MM.1S (cell line): Measurements from ENCODE around the gene MCM6.
A peak's percentile ranks its signal among the peaks of the same experiment; 100 is the strongest.

ENCODE experiments used
- DNase-seq: peaks from one replicate; pipeline ENCODE4 v3.0.0-alpha.2; 2015
- H2AFZ ChIP-seq: fragments of 300-600 bp; sonication (generic); 2 replicates; pipeline ENCODE4 v1.6.0; 2016; ENCODE audit warnings: antibody characterized with exemption, low read length
- H3F3A ChIP-seq: fragments of 300-600 bp; sonication (generic); 2 replicates; pipeline ENCODE4 v1.6.1; 2016; ENCODE audit warnings: mild to moderate bottlenecking, antibody characterized with exemption, low read length, moderate library complexity, mixed read lengths; ENCODE audit not compliant: insufficient read depth
- H3K27ac ChIP-seq: fragments of 300-600 bp; sonication (generic); 2 replicates; pipeline ENCODE4 v1.5.1; 2016; ENCODE audit warnings: mild to moderate bottlenecking, low read length
- H3K27me3 ChIP-seq: fragments of 300-600 bp; sonication (generic); replicated peaks from 2 replicates; pipeline ENCODE4 v1.6.0; 2016; ENCODE audit warnings: low read length; ENCODE audit not compliant: insufficient read depth
- H3K36me3 ChIP-seq: fragments of 300-600 bp; sonication (generic); replicated peaks from 2 replicates; pipeline ENCODE4 v1.6.1; 2016; ENCODE audit warnings: mild to moderate bottlenecking, low read length, mixed read lengths; ENCODE audit not compliant: insufficient read depth
- H3K4me1 ChIP-seq: fragments of 300-600 bp; sonication (generic); 2 replicates; pipeline ENCODE4 v1.6.1; 2016; ENCODE audit warnings: low read length, mixed read lengths
- H3K4me2 ChIP-seq: fragments of 300-600 bp; sonication (generic); 2 replicates; pipeline ENCODE4 v1.6.0; 2016; ENCODE audit warnings: low read depth, low read length
- H3K4me3 ChIP-seq: fragments of 300-600 bp; sonication (generic); 2 replicates; pipeline ENCODE4 v1.5.1; 2016; ENCODE audit warnings: low read length, mixed read lengths
- H3K79me2 ChIP-seq: fragments of 300-600 bp; sonication (generic); 2 replicates; pipeline ENCODE4 v1.6.1; 2016; ENCODE audit warnings: mixed run types, low read length, mixed read lengths
- H3K9ac ChIP-seq: fragments of 300-600 bp; sonication (generic); 2 replicates; pipeline ENCODE4 v1.6.1; 2016; ENCODE audit warnings: low read length, mixed read lengths
- H3K9me2 ChIP-seq: fragments of 300-600 bp; sonication (generic); replicated peaks from 2 replicates; pipeline ENCODE4 v1.6.1; 2016; ENCODE audit warnings: mild to moderate bottlenecking, low read length, mixed read lengths; ENCODE audit not compliant: insufficient read depth
- H3K9me3 ChIP-seq: fragments of 300-600 bp; sonication (generic); replicated peaks from 2 replicates; pipeline ENCODE4 v1.6.1; 2016; ENCODE audit warnings: mild to moderate bottlenecking, low read length, mixed read lengths; ENCODE audit not compliant: insufficient read depth
- H4K20me1 ChIP-seq: fragments of 300-600 bp; sonication (generic); 2 replicates; pipeline ENCODE4 v1.6.1; 2016; ENCODE audit warnings: mild to moderate bottlenecking, low read length, moderate library complexity, mixed read lengths; ENCODE audit not compliant: insufficient read depth
- EZH2 ChIP-seq: fragments of 300-600 bp; sonication (generic); optimal IDR thresholded peaks from 2 replicates; pipeline ENCODE3; 2017; ENCODE audit warnings: low read depth, mild to moderate bottlenecking, antibody characterized with exemption, low read length, mixed read lengths
- EZH2phosphoT487 ChIP-seq: fragments of 300-600 bp; sonication (generic); IDR thresholded peaks from 2 replicates; pipeline ENCODE4 v1.6.1; 2018; ENCODE audit warnings: antibody characterized with exemption, low read length
- TF ChIP-seq, protein P1 (sequence below): fragments of 300-600 bp; sonication (generic); IDR thresholded peaks from 2 replicates; pipeline ENCODE4 v1.5.1; 2016; ENCODE audit warnings: antibody characterized with exemption, low read length, mixed read lengths

Gene MCM6

DNA sequence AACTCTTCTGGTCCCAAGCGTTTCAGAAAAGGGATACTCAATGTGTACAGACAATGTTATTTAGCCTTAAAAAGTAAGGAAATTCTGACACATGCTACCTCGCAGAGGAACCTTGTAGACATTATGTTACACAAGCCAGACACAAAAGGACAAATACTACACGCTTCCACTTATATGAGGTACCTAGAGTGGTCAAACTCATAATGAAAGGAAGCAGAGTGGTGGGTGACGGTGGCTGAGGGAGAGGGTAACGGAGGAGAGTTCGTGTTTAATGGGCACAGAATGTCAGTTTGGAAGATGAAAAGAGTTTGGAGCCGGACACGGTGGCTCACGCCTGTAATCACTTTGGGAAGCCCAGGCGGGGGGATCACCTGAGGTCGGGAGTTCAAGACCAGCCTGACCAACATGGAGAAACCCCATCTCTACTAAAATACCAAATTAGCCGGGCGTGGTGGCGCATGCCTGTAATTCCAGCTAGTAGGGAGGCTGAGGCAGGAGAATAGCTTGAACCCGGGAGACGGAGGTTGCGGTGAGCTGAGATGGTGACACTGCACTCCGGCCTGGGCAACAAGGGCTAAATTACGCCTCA is 1.4 kb downstream of the MCM6 start:
- Histone ChIP-seq H3K4me2 (peak overlapping the region; percentile 91), H3K4me3 (peak overlapping the region; percentile 95), H4K20me1 (peaks cover 12% of the 10 kb centered on the region; the same call in 1 of the 2 replicates), H3K27ac (peak overlapping the region; percentile 82; the same call in 1 of the 2 replicates), H3K9ac (peak overlapping the region; percentile 93), H2AFZ (no peak overlapping the region), H3K9me3 (no peaks in the 10 kb centered on the region), H3K79me2 (peaks cover 55% of the 10 kb centered on the region), H3K36me3 (peaks cover 5% of the 10 kb centered on the region), H3K27me3 (no peaks in the 10 kb centered on the region), H3K9me2 (no peaks in the 10 kb centered on the region), H3K4me1 (peaks cover 10% of the 10 kb centered on the region), H3F3A (peaks cover 6% of the 10 kb centered on the region; the same call in 1 of the 2 replicates)
- no peak for DNase-seq
- TF ChIP-seq, protein P1, sequence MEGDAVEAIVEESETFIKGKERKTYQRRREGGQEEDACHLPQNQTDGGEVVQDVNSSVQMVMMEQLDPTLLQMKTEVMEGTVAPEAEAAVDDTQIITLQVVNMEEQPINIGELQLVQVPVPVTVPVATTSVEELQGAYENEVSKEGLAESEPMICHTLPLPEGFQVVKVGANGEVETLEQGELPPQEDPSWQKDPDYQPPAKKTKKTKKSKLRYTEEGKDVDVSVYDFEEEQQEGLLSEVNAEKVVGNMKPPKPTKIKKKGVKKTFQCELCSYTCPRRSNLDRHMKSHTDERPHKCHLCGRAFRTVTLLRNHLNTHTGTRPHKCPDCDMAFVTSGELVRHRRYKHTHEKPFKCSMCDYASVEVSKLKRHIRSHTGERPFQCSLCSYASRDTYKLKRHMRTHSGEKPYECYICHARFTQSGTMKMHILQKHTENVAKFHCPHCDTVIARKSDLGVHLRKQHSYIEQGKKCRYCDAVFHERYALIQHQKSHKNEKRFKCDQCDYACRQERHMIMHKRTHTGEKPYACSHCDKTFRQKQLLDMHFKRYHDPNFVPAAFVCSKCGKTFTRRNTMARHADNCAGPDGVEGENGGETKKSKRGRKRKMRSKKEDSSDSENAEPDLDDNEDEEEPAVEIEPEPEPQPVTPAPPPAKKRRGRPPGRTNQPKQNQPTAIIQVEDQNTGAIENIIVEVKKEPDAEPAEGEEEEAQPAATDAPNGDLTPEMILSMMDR = no peak
- TF ChIP-seq EZH2phosphoT487 = no peak
- TF ChIP-seq EZH2 = no peak

DNA sequence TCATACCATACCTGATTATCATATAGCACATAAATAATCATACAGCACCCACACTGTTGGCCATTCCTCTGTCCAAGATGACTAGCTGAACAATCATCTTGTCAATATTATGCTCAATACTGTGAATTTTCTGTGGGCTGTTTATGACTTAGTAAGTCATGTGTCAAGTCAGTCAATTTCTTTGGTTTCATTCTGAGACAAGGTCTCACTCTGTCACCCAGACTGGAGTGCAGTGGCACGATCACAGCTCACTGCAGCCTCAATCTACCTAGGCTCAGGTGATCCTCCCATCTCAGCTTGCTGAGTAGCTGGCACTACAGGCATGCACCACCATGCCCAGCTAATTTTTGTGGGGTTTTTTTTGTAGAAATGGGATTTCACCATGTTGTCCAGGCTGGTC is 5.7 kb downstream of the MCM6 start:
- peaks cover 62% of the 10 kb centered on the region for H3K79me2 ChIP-seq
- H3K4me2 ChIP-seq = no peak overlapping the region

DNA sequence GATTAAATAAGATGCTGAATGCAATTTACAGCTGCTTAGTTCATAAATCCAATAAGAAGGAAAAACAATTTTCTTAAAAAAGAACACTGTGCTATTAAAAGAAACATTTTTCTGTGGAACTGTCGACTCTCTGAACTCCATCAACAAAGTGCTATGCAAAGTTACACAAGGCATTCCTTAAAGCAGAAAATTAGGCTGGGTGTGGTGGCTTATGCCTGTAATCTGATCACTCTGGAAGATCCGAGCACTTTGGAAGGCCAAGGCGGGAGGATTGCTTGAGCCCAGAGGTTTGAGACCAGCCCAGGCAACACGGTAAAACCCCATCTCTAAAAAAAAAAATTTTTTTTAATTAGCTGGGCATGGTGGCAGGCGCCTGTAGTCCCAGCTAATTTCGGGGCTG is 13.0 kb downstream of the MCM6 start:
- Histone ChIP-seq H3K36me3 (peaks cover 15% of the 10 kb centered on the region), H3K79me2 (peaks cover 12% of the 10 kb centered on the region; the same call in 1 of the 2 replicates), H2AFZ (no peak overlapping the region), H3K9me2 (no peaks in the 10 kb centered on the region), H3K4me3 (no peak overlapping the region), H3K27ac (no peak overlapping the region), H3K9me3 (no peaks in the 10 kb centered on the region), H4K20me1 (no peaks in the 10 kb centered on the region; the same call in 1 of the 2 replicates), H3K27me3 (no peaks in the 10 kb centered on the region), H3K9ac (no peak overlapping the region), H3K4me2 (no peak overlapping the region), H3F3A (0 out of 2 replicates have a peak, but pooled peaks cover 3% of the 10 kb centered on the region), H3K4me1 (no peaks in the 10 kb centered on the region)
- DNase-seq = no peak
- TF ChIP-seq EZH2 (no peak), EZH2phosphoT487 (no peak)
- TF ChIP-seq, protein P1 = no peak

More for the DNA sequence above, 5.7 kb downstream of the MCM6 start:
- H3K4me1 ChIP-seq = peaks cover 10% of the 10 kb centered on the region
- H3F3A ChIP-seq = no peaks in the 10 kb centered on the region
- H3K4me3 ChIP-seq = no peak overlapping the region
- no peak for DNase-seq
- no peaks in the 10 kb centered on the region for H3K27me3 ChIP-seq
- TF ChIP-seq EZH2phosphoT487 (no peak), EZH2 (no peak)
- TF ChIP-seq, protein P1 = no peak
- H2AFZ ChIP-seq = no peak overlapping the region
- H3K27ac ChIP-seq = no peak overlapping the region
- no peaks in the 10 kb centered on the region for H3K9me2 ChIP-seq
- peaks cover 12% of the 10 kb centered on the region for H4K20me1 ChIP-seq
- no peak overlapping the region for H3K9ac ChIP-seq
- H3K36me3 ChIP-seq = peaks cover 12% of the 10 kb centered on the region
- H3K9me3 ChIP-seq = no peaks in the 10 kb centered on the region
